GM06990 (cell line): ENCODE data around the gene RALGPS1.
A peak's percentile ranks its signal among the peaks of the same experiment; 100 is the strongest.

ENCODE experiments used
- DNase-seq: peaks from one replicate; pipeline ENCODE4 v3.0.0-alpha.2; 2011; ENCODE audit not compliant: insufficient read length; ENCODE audit errors: extremely low read depth
- H3K27me3 ChIP-seq: replicated peaks from 2 replicates; pipeline ENCODE4 v1.6.0; 2011; ENCODE audit warnings: low read length; ENCODE audit not compliant: control insufficient read depth, insufficient read depth
- H3K36me3 ChIP-seq: 2 replicates; pipeline ENCODE4 v1.5.1; 2011; ENCODE audit warnings: low read length; ENCODE audit not compliant: control insufficient read depth, insufficient read depth
- H3K4me3 ChIP-seq: replicated peaks from 2 replicates; pipeline ENCODE4 v1.5.1; 2011; ENCODE audit warnings: low read depth, mild to moderate bottlenecking, control low read depth, low read length
- CTCF ChIP-seq: IDR thresholded peaks from 2 replicates; pipeline ENCODE4 v1.5.1; 2011; ENCODE audit warnings: low read length, control low read depth, mild to moderate bottlenecking, inconsistent platforms; ENCODE audit not compliant: insufficient read depth, poor library complexity, severe bottlenecking

Gene RALGPS1

GRCh38 chr9:126883636-126884035 is 30.9 kb upstream of the RALGPS1 start:
- no peak for DNase-seq
- no peaks in the 10 kb centered on the region for H3K27me3 ChIP-seq
- no peak overlapping the region for H3K4me3 ChIP-seq
- H3K36me3 ChIP-seq: peaks cover 14% of the 10 kb centered on the region
- TF ChIP-seq CTCF: no peak

GRCh38 chr9:126885131-126885641 is 29.4 kb upstream of the RALGPS1 start:
- no peak overlapping the region for H3K4me3 ChIP-seq

DNA sequence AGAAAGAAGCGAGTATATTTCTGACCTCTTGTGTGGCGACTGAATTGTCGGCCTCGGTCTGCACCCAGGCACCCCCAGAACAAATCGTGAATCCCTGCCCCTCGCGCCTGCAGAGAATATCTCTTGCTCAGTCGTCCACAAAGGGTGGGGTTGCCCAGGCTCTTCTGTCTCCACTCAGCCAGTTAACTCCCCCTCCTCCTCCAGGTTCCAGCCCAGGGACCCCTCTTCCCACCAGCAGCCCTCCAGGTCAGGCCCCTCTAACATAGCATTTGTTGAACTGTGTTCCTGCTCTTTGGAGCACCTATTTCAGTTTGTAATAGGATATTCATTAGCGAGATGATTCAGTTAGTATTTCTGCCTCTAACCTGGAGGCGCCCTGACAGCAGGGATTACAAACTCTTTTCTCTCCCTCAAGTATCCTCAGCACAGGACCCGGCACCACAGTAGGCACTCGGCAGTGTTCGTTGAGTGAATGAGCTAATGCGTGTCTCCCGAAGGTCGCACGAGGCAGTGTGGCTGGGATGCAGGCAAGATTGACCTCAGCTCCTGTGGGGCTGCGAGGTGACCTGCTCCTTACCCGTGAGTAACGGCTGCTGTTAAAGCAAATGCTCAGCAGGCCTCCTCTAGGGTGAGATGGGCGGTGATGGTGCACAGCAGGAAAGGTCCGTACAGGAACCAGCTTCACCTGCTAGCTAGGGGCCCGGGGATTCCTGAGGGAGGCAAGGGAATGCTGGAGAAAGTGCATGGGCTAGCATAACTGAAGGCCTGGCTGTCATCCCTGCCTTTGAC is 28.4 kb upstream of the RALGPS1 start:
- DNase-seq: no peak

More at GRCh38 chr9:126885131-126885641, 29.4 kb upstream of the RALGPS1 start:
- Histone ChIP-seq H3K27me3 (no peaks in the 10 kb centered on the region), H3K36me3 (peaks cover 6% of the 10 kb centered on the region)
- no peak for DNase-seq
- no peak for TF ChIP-seq CTCF

DNA sequence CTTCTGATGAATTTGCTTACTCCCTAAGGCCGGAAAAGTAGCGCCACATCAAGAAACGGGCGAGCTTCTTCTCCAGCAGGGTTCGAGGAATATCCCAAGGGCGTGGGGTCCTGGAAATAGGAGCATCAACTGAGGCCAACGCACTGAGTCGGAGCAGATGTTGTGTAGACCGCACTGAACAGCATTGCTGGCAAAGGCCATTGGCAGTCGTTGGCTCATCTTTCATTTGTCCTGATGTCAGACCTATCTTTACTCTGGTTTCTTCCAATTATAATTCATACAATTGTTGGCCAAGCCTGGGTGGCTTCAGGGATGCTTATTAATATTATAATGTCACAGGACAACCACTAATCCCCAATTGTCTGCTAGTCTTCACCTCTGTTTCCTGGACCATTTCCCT is 27.7 kb upstream of the RALGPS1 start:
- TF ChIP-seq CTCF: no peak
- H3K36me3 ChIP-seq: peaks cover 1% of the 10 kb centered on the region; the same call in 1 of the 2 replicates
- no peak for DNase-seq
- no peak overlapping the region for H3K4me3 ChIP-seq
- no peaks in the 10 kb centered on the region for H3K27me3 ChIP-seq

More for the DNA sequence above, 28.4 kb upstream of the RALGPS1 start:
- Histone ChIP-seq H3K4me3 (no peak overlapping the region), H3K36me3 (peaks cover 1% of the 10 kb centered on the region; the same call in 1 of the 2 replicates), H3K27me3 (no peaks in the 10 kb centered on the region)
- no peak for TF ChIP-seq CTCF

- no peaks in the 10 kb centered on the region for H3K27me3 ChIP-seq
- no peak for TF ChIP-seq CTCF
- H3K36me3 ChIP-seq: no peaks in the 10 kb centered on the region
- H3K4me3 ChIP-seq: no peak overlapping the region
- no peak for DNase-seq
These were observed 22.9 kb upstream of the RALGPS1 start for GRCh38 chr9:126891676-126892075.

DNA sequence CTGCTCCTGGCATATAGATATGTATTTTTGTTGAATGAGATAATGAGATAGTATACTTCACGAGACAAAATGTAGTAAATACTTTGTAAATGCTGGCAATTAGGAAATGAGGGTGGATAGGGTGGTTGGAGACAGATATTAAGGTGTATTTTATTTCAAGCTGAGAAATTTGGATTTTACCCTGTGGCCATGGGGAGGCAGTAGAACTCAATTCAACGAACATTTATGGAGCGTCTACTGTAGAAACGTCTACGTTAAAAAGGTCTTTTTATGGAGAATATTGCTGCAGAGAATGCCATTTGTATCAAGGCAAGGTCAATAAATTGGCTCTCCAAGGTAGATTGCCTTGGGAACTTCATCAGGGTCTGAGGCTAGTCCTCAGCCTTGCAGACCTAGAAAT is 21.5 kb upstream of the RALGPS1 start:
- Histone ChIP-seq H3K27me3 (no peaks in the 10 kb centered on the region), H3K4me3 (no peak overlapping the region), H3K36me3 (no peaks in the 10 kb centered on the region)
- TF ChIP-seq CTCF: peak; percentile 39
- no peak for DNase-seq
